GM19463 (cell line): Measurements from ENCODE around the gene CD58.
"Not testable (repeated sequence)": the region's sequence is repeated elsewhere in the genome, so short reads cannot be mapped to it uniquely, and the experiment has no call there.

Experiments used
- ATAC-seq: cut with Tn5 transposase; IDR thresholded peaks from one replicate; pipeline ENCODE4 v1.9.1; 2021; ENCODE audit warnings: mild to moderate bottlenecking, moderate library complexity; ENCODE audit not compliant: unreplicated experiment

Gene CD58

GRCh38 chr1:116570358-116571214, at the start of gene CD58:
Gene CD58, minus strand, starts transcription at chr1:116571026. Its CDS starts 54 bp downstream, at chr1:116570972.
- peak; percentile 67 for ATAC-seq

GRCh38 chr1:116620392-116620791, 49.6 kb upstream of the CD58 start:
- ATAC-seq: not testable (repeated sequence)

- not testable (repeated sequence) for ATAC-seq
Observed at GRCh38 chr1:116619106-116619505, 48.3 kb upstream of the CD58 start.

GRCh38 chr1:116617808-116618207, 47.0 kb upstream of the CD58 start:
- ATAC-seq: not testable (repeated sequence)

GRCh38 chr1:116613825-116614224, 43.0 kb upstream of the CD58 start:
- ATAC-seq: not testable (repeated sequence)

- not testable (repeated sequence) for ATAC-seq
Observed at GRCh38 chr1:116609801-116610371, 39.1 kb upstream of the CD58 start.

GRCh38 chr1:116608841-116609240, 38.0 kb upstream of the CD58 start:
- ATAC-seq: not testable (repeated sequence)

- not testable (repeated sequence) for ATAC-seq
Observed at GRCh38 chr1:116608151-116608550, 37.3 kb upstream of the CD58 start.

GRCh38 chr1:116607463-116607862, 36.6 kb upstream of the CD58 start:
- ATAC-seq: not testable (repeated sequence)

- ATAC-seq: not testable (repeated sequence)
Observed at GRCh38 chr1:116606067-116606466, 35.2 kb upstream of the CD58 start.

- ATAC-seq: no peak
Observed at GRCh38 chr1:116605315-116605714, 34.5 kb upstream of the CD58 start.

- not testable (repeated sequence) for ATAC-seq
Observed at GRCh38 chr1:116604408-116604807, 33.6 kb upstream of the CD58 start.

GRCh38 chr1:116603646-116604045, 32.8 kb upstream of the CD58 start:
- ATAC-seq: not testable (repeated sequence)

GRCh38 chr1:116599369-116599768, 28.5 kb upstream of the CD58 start:
- not testable (repeated sequence) for ATAC-seq

- ATAC-seq: not testable (repeated sequence)
Observed at GRCh38 chr1:116598420-116599036, 27.7 kb upstream of the CD58 start.

- ATAC-seq: peak; percentile 84
Observed at GRCh38 chr1:116597388-116597787, 26.6 kb upstream of the CD58 start.

GRCh38 chr1:116596742-116597307, 26.0 kb upstream of the CD58 start:
- not testable (repeated sequence) for ATAC-seq

GRCh38 chr1:116595946-116596741, 25.3 kb upstream of the CD58 start:
- peak; percentile 30 for ATAC-seq

GRCh38 chr1:116595065-116595840, 24.4 kb upstream of the CD58 start:
- ATAC-seq: not testable (repeated sequence)

- not testable (repeated sequence) for ATAC-seq
Observed at GRCh38 chr1:116593977-116594376, 23.2 kb upstream of the CD58 start.
